Measurements from ENCODE around the gene KRTAP9-1. TPM values are rescaled to one million over a fixed set of nuclear protein-coding genes. Genes with fewer than 3 reads are reported as not detected.
A peak's percentile ranks its signal among the peaks of the same experiment; 100 is the strongest.

The KRTAP9-1 gene
- total RNA-seq, 4 donors from 2014 or later = not detected

DNA sequence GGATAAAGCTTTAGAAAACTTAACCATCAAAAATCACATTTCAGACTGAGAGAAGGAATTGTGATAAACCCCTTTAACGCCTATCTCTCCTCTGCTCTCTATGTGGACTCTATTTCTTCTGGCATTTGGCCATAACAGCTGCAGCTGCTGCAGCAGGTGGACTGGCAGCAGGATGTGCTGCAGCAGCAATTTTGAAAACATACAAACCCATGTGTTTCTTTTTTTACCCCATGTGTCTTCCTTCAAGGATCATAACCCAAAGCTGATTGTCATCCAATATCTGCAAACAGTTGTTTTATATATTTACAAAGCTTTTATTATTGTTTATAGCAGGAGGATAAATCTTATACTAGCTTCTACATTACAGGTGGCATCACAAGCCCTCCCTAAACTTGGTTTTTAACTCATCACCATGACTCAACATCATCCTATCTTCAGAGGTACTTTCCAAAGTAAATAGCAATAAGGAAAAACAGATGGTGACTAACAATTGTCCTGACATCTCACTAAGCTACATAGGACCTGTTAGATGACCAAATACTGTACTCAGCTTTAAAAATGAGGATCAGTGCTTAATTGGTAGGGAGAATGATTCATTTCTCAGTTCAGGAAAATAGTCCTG, 22.3 kb downstream of the KRTAP9-1 start:
- Histone ChIP-seq H3K9me3 (no peaks in the 10 kb centered on the region), H3K4me3 (no peak overlapping the region), H3K36me3 (no peaks in the 10 kb centered on the region), H3K4me1 (no peaks in the 10 kb centered on the region), H3K27me3 (peaks cover 12% of the 10 kb centered on the region), H3K27ac (no peak overlapping the region)
- TF ChIP-seq EP300 (IDR thresholded peaks at IDR 0.05; ENCODE audit: low read depth) (no peak), POLR2AphosphoS5 (IDR thresholded peaks at IDR 0.05) (peak; percentile 23 to 78 (median 49))
- DNase-seq = peak; percentile 22
- intact Hi-C loops (cut with DNase I; ENCODE audit: low total_unique reads) = no loop called here
- in situ Hi-C loops (cut with MboI; ENCODE audit: low pct_ligation_motif_present in 1 of 4, low pct_unique_long_range_greater_than_20kb in 1 of 4, low sequenced_read_pairs in 3 of 4) = no loop called here
- WGBS, 2 donors (ENCODE audit: low coverage in 1 of 2) = 0 to 20% methylated on average over 1 of the region's 1 CpG

GRCh38 chr17:41212524-41213169, 23.0 kb downstream of the KRTAP9-1 start:
- DNase-seq = no peak
- Histone ChIP-seq H3K9me3 (no peaks in the 10 kb centered on the region), H3K27ac (peak overlapping the region in 1 of 4 donors; percentile 2), H3K27me3 (peaks cover 12% of the 10 kb centered on the region), H3K4me3 (no peak overlapping the region), H3K36me3 (no peaks in the 10 kb centered on the region), H3K4me1 (no peaks in the 10 kb centered on the region)
- intact Hi-C loops (cut with DNase I; ENCODE audit: low total_unique reads) (no loop called here), in situ Hi-C loops (cut with MboI; ENCODE audit: low pct_ligation_motif_present in 1 of 4, low pct_unique_long_range_greater_than_20kb in 1 of 4, low sequenced_read_pairs in 3 of 4) (no loop called here)
- WGBS, 2 donors (ENCODE audit: low coverage in 1 of 2) = 71 to 76% methylated on average over 4 to 7 of the region's 7 CpGs
- TF ChIP-seq POLR2AphosphoS5 (IDR thresholded peaks at IDR 0.05) = peak in 2 of 3 donors; percentile 67 to 74
- TF ChIP-seq CTCF (IDR thresholded peaks at IDR 0.05) = no peak
- TF ChIP-seq EP300 (IDR thresholded peaks at IDR 0.05; ENCODE audit: low read depth) = no peak

GRCh38 chr17:41215681-41216080, 26.0 kb downstream of the KRTAP9-1 start:
- WGBS, 2 donors (ENCODE audit: low coverage in 1 of 2) = 64 to 100% methylated on average over 1 of the region's 1 CpG
- no peak for DNase-seq
- H3K27ac ChIP-seq = no peak overlapping the region
- no peaks in the 10 kb centered on the region for H3K36me3 ChIP-seq
- no peak for TF ChIP-seq POLR2AphosphoS5 (IDR thresholded peaks at IDR 0.05)
- TF ChIP-seq CTCF (IDR thresholded peaks at IDR 0.05) = no peak
- TF ChIP-seq EP300 (IDR thresholded peaks at IDR 0.05; ENCODE audit: low read depth) = no peak
- TF ChIP-seq POLR2A (IDR thresholded peaks at IDR 0.05) = no peak
- H3K4me3 ChIP-seq = no peak overlapping the region
- intact Hi-C loops (cut with DNase I; ENCODE audit: low total_unique reads) (no loop called here), in situ Hi-C loops (cut with MboI; ENCODE audit: low pct_ligation_motif_present in 1 of 4, low pct_unique_long_range_greater_than_20kb in 1 of 4, low sequenced_read_pairs in 3 of 4) (no loop called here)
- H3K4me1 ChIP-seq = no peaks in the 10 kb centered on the region
- H3K9me3 ChIP-seq = no peaks in the 10 kb centered on the region
- peaks cover 8% of the 10 kb centered on the region for H3K27me3 ChIP-seq

DNA sequence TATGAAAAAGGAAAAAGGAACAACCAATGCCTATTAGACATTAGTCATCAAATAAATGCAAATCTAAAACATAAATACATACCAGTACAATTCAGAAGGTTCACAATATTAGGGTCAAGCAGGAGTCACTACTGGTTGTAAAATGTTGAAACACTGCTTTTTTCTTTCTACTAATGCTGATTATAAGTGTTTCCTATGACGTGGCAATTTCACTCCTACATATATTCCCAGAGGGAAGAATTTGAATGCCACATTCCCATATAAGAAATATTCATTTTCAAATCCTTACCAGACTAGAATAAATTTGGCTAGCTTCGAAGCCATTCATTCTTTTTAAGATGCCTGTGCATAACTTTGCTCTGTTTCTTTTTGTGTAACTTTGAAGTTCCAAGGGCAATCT, 34.1 kb downstream of the KRTAP9-1 start:
- Histone ChIP-seq H3K4me3 (no peak overlapping the region), H3K36me3 (no peaks in the 10 kb centered on the region), H3K9me3 (no peaks in the 10 kb centered on the region), H3K27ac (no peak overlapping the region), H3K27me3 (peaks cover 7% of the 10 kb centered on the region), H3K4me1 (no peaks in the 10 kb centered on the region)
- WGBS, 2 donors (ENCODE audit: low coverage in 1 of 2) = 43 to 66% methylated on average over 2 of the region's 2 CpGs
- in situ Hi-C loops (cut with MboI; ENCODE audit: low pct_ligation_motif_present in 1 of 4, low pct_unique_long_range_greater_than_20kb in 1 of 4, low sequenced_read_pairs in 3 of 4) (no loop called here), intact Hi-C loops (cut with DNase I; ENCODE audit: low total_unique reads) (no loop called here)
- DNase-seq = no peak
- TF ChIP-seq POLR2A (IDR thresholded peaks at IDR 0.05) (no peak), POLR2AphosphoS5 (IDR thresholded peaks at IDR 0.05) (no peak), CTCF (IDR thresholded peaks at IDR 0.05) (no peak), EP300 (IDR thresholded peaks at IDR 0.05; ENCODE audit: low read depth) (no peak)
